ENCODE data around the gene TULP4. TPM values are rescaled to one million over a fixed set of nuclear protein-coding genes. Genes with fewer than 3 reads are reported as not detected.
A peak's percentile ranks its signal among the peaks of the same experiment; 100 is the strongest.

The TULP4 gene
- total RNA-seq, 3 donors from 2014 or later, result 104 to 171 (median 112) TPM

GRCh38 chr6:158377860-158378259, 65.6 kb downstream of the TULP4 start:
- TF ChIP-seq POLR2AphosphoS5 (IDR thresholded peaks at IDR 0.05) (no peak), CTCF (IDR thresholded peaks at IDR 0.05) (no peak), POLR2A (IDR thresholded peaks at IDR 0.05) (no peak)
- Histone ChIP-seq H3K4me3 (no peak overlapping the region), H3K9me3 (no peaks in the 10 kb centered on the region), H3K27ac (peak overlapping the region; percentile 41 to 64), H3K4me1 (peaks cover 0 to 6% of the 10 kb centered on the region in 2 donors), H3K27me3 (no peaks in the 10 kb centered on the region), H3K36me3 (no peaks in the 10 kb centered on the region)
- DNase-seq (ENCODE audit: low spot score in 2 of 2), result peak in 1 of 2 donors; percentile 75
- intact Hi-C loops (cut with DNase I; ENCODE audit: low total_unique reads), result no loop called here

- Histone ChIP-seq H3K9me3 (no peaks in the 10 kb centered on the region), H3K27ac (peak overlapping the region; percentile 57 to 69), H3K27me3 (no peaks in the 10 kb centered on the region), H3K36me3 (no peaks in the 10 kb centered on the region), H3K4me3 (no peak overlapping the region), H3K4me1 (peaks cover 0 to 6% of the 10 kb centered on the region in 2 donors)
- TF ChIP-seq POLR2AphosphoS5 (IDR thresholded peaks at IDR 0.05) (no peak), POLR2A (IDR thresholded peaks at IDR 0.05) (no peak), CTCF (IDR thresholded peaks at IDR 0.05) (no peak)
- no peak for DNase-seq (ENCODE audit: low spot score in 2 of 2)
- intact Hi-C loops (cut with DNase I; ENCODE audit: low total_unique reads), result no loop called here
Observed at GRCh38 chr6:158379336-158379735, 67.1 kb downstream of the TULP4 start.

- Histone ChIP-seq H3K9me3 (no peaks in the 10 kb centered on the region), H3K4me1 (peaks cover 0 to 6% of the 10 kb centered on the region in 2 donors), H3K27me3 (no peaks in the 10 kb centered on the region), H3K4me3 (no peak overlapping the region), H3K27ac (no peak overlapping the region), H3K36me3 (no peaks in the 10 kb centered on the region)
- DNase-seq (ENCODE audit: low spot score in 2 of 2), result no peak
- TF ChIP-seq CTCF (IDR thresholded peaks at IDR 0.05) (no peak), POLR2A (IDR thresholded peaks at IDR 0.05) (no peak)
- intact Hi-C loops (cut with DNase I; ENCODE audit: low total_unique reads), result no loop called here
Observed at GRCh38 chr6:158381214-158381613, 68.9 kb downstream of the TULP4 start.

- Histone ChIP-seq H3K36me3 (no peaks in the 10 kb centered on the region), H3K27me3 (no peaks in the 10 kb centered on the region), H3K4me3 (no peak overlapping the region), H3K9me3 (no peaks in the 10 kb centered on the region), H3K27ac (no peak overlapping the region), H3K4me1 (no peaks in the 10 kb centered on the region)
- no peak for DNase-seq (ENCODE audit: low spot score in 2 of 2)
- intact Hi-C loops (cut with DNase I; ENCODE audit: low total_unique reads), result no loop called here
- TF ChIP-seq CTCF (IDR thresholded peaks at IDR 0.05) (no peak), POLR2AphosphoS5 (IDR thresholded peaks at IDR 0.05) (no peak), POLR2A (IDR thresholded peaks at IDR 0.05) (no peak)
Observed at GRCh38 chr6:158382491-158382890, 70.2 kb downstream of the TULP4 start.

GRCh38 chr6:158383057-158383456, 70.8 kb downstream of the TULP4 start:
- H3K36me3 ChIP-seq, result no peaks in the 10 kb centered on the region
- TF ChIP-seq POLR2AphosphoS5 (IDR thresholded peaks at IDR 0.05) (no peak), CTCF (IDR thresholded peaks at IDR 0.05) (no peak), POLR2A (IDR thresholded peaks at IDR 0.05) (no peak)
- no peaks in the 10 kb centered on the region for H3K27me3 ChIP-seq
- no peak for DNase-seq (ENCODE audit: low spot score in 2 of 2)
- no peaks in the 10 kb centered on the region for H3K4me1 ChIP-seq
- intact Hi-C loops (cut with DNase I; ENCODE audit: low total_unique reads), result no loop called here
- H3K4me3 ChIP-seq, result no peak overlapping the region
- H3K27ac ChIP-seq, result no peak overlapping the region
- H3K9me3 ChIP-seq, result no peaks in the 10 kb centered on the region
